ENCODE results near the gene KCNAB1.

GRCh38 chr3:156126467-156126866 is 6.1 kb downstream of the KCNAB1 start:
- TF ChIP-seq CTCF (IDR thresholded peaks at IDR 0.05) (no peak), POLR2A (IDR thresholded peaks at IDR 0.05) (no peak), POLR2AphosphoS5 (IDR thresholded peaks at IDR 0.05; ENCODE audit: insufficient read depth in 1 of 2, low read depth in 1 of 2) (no peak)
